CD4-positive, alpha-beta T cell (primary cell): ENCODE measurements around the gene CCDC27. TPM values are rescaled to one million over a fixed set of nuclear protein-coding genes. Genes with fewer than 3 reads are reported as not detected.

Experiments used
- ATAC-seq: fragments of 200-7000 bp; cut with Tn5 transposase; one replicate; pipeline ENCODE4 v1.10.0; 2022; ENCODE audit warnings: mild to moderate bottlenecking; ENCODE audit not compliant: poor library complexity
- CTCF ChIA-PET: fragments of 350-600 bp; sonication (Branson Sonifier 250); formaldehyde crosslinking; loops from one replicate; lab custom pipeline; 2021; ENCODE audit warnings: antibody characterized with exemption, inconsistent platforms; lab: Charles Lee
- POLR2A ChIA-PET: fragments of 350-600 bp; sonication (Branson Sonifier 250); formaldehyde crosslinking; loops from one replicate; lab custom pipeline; 2021; ENCODE audit warnings: antibody characterized with exemption, inconsistent platforms; lab: Charles Lee
- DNase-seq, 14 experiments: peaks; one replicate each; pipeline ENCODE4 v3.0.0-alpha.2; 2013 to 2020; ENCODE audit warnings: mixed read lengths in 2 of 14
- H3K27ac ChIP-seq, 2 donors: one replicate each; pipeline versions ENCODE4 v1.5.1 to v1.7.0; 2013; ENCODE audit warnings: low read length in 2 of 2, low read depth in 1 of 2, mild to moderate bottlenecking in 1 of 2
- H3K27me3 ChIP-seq, 2 experiments: 1 replicate in 1 of 2; 2 replicates in 1 of 2; pipeline versions ENCODE4 v1.6.1 to v1.7.0; 2013; ENCODE audit warnings: low read length in 2 of 2, control low read depth in 1 of 2, mild to moderate bottlenecking in 1 of 2, moderate library complexity in 1 of 2; ENCODE audit not compliant: insufficient read depth in 2 of 2, control insufficient read depth in 1 of 2
- H3K36me3 ChIP-seq: one replicate; pipeline ENCODE4 v1.6.1; 2013; ENCODE audit warnings: low read length, control low read depth; ENCODE audit not compliant: insufficient read depth
- H3K4me1 ChIP-seq: one replicate; pipeline ENCODE4 v1.6.1; 2013; ENCODE audit warnings: low read length, control low read depth; ENCODE audit not compliant: insufficient read depth
- H3K4me3 ChIP-seq: one replicate; pipeline ENCODE4 v1.5.1; 2013; ENCODE audit warnings: mild to moderate bottlenecking, low read length, moderate library complexity
- H3K9me3 ChIP-seq, 2 experiments: 1 replicate in 1 of 2; 2 replicates in 1 of 2; pipeline versions ENCODE4 v1.6.1 to v1.7.0; 2013; ENCODE audit warnings: low read length in 2 of 2, mild to moderate bottlenecking in 2 of 2, control low read depth in 1 of 2, moderate library complexity in 1 of 2; ENCODE audit not compliant: control insufficient read depth in 1 of 2, insufficient read depth in 1 of 2
- H3K27ac Mint-ChIP-seq: one replicate; pipeline ENCODE4 v1.8.0; 2020; ENCODE audit warnings: mixed read lengths
- H3K27me3 Mint-ChIP-seq: one replicate; pipeline ENCODE4 v1.8.0; 2021; ENCODE audit warnings: mixed read lengths
- H3K36me3 Mint-ChIP-seq: one replicate; pipeline ENCODE4 v1.8.0; 2021; ENCODE audit warnings: low read depth, mixed read lengths
- H3K4me1 Mint-ChIP-seq: one replicate; pipeline ENCODE4 v1.8.0; 2021; ENCODE audit warnings: low read depth, mixed read lengths
- H3K4me3 Mint-ChIP-seq: one replicate; pipeline ENCODE4 v1.8.0; 2020; ENCODE audit warnings: mild to moderate bottlenecking, mixed read lengths
- H3K9me3 Mint-ChIP-seq: one replicate; pipeline ENCODE4 v1.8.0; 2020; ENCODE audit warnings: mixed read lengths
- CTCF ChIP-seq: fragments of 200-600 bp; IDR thresholded peaks from one replicate; pipeline ENCODE4 v1.8.0; 2022; ENCODE audit warnings: antibody characterized with exemption, mild to moderate bottlenecking
- intact Hi-C, 2 experiments: fragments of 100-400 bp; cut with DNase I in 1 of 2; cut with micrococcal nuclease in 1 of 2; formaldehyde crosslinking; loops; one replicate each; pipeline versions ENCODE4 v1.15.1 to v1.9.0; 2023 to 2025; cut with DNase I, micrococcal nuclease
- total RNA-seq, 174 experiments: library from RNA in 2 of 174; stranded (reverse) in 2 of 174; gene quantifications; one replicate each; pipeline ENCODE4 v1.2.3 and lab custom pipeline; 2021 to 2026

CCDC27 gene
- total RNA-seq, 2 experiments from 2014 or later = not detected

GRCh38 chr1:3756394-3756793 is 4.1 kb downstream of the CCDC27 start:
- H3K36me3 Mint-ChIP-seq = no peaks in the 10 kb centered on the region
- Histone ChIP-seq H3K4me1 (no peaks in the 10 kb centered on the region), H3K36me3 (no peaks in the 10 kb centered on the region), H3K4me3 (no peak overlapping the region), H3K9me3 (peaks cover 0 to 13% of the 10 kb centered on the region in 2 experiments), H3K27me3 (peaks cover 9 to 20% of the 10 kb centered on the region in 2 experiments), H3K27ac (no peak overlapping the region)
- no peak overlapping the region for H3K27ac Mint-ChIP-seq
- ChIA-PET POLR2A (no interaction called here), CTCF (interaction anchor here (0.6 kb wide), 1 partner anchor 1613 kb away, joined by 3 read pairs; no protein-coding TSS in a partner anchor)
- H3K9me3 Mint-ChIP-seq = no peaks in the 10 kb centered on the region
- DNase-seq = no peak
- ATAC-seq = no peak
- H3K27me3 Mint-ChIP-seq = peaks cover 22% of the 10 kb centered on the region
- H3K4me1 Mint-ChIP-seq = no peaks in the 10 kb centered on the region
- intact Hi-C loops = no loop called here
- H3K4me3 Mint-ChIP-seq = no peak overlapping the region
- TF ChIP-seq CTCF = no peak

- ChIA-PET CTCF (no interaction called here), POLR2A (no interaction called here)
- H3K4me1 Mint-ChIP-seq = no peaks in the 10 kb centered on the region
- no peak for TF ChIP-seq CTCF
- Histone ChIP-seq H3K27ac (no peak overlapping the region), H3K36me3 (no peaks in the 10 kb centered on the region), H3K4me3 (no peak overlapping the region), H3K4me1 (no peaks in the 10 kb centered on the region), H3K9me3 (peaks cover 0 to 19% of the 10 kb centered on the region in 2 experiments), H3K27me3 (peaks cover 12 to 20% of the 10 kb centered on the region in 2 experiments)
- H3K27ac Mint-ChIP-seq = no peak overlapping the region
- no peaks in the 10 kb centered on the region for H3K9me3 Mint-ChIP-seq
- H3K36me3 Mint-ChIP-seq = no peaks in the 10 kb centered on the region
- DNase-seq = no peak
- H3K4me3 Mint-ChIP-seq = no peak overlapping the region
- intact Hi-C loops = no loop called here
- H3K27me3 Mint-ChIP-seq = peaks cover 26% of the 10 kb centered on the region
- no peak for ATAC-seq
Measured at GRCh38 chr1:3759164-3759563, 6.9 kb downstream of the CCDC27 start.

- H3K27me3 ChIP-seq = peaks cover 12 to 20% of the 10 kb centered on the region in 2 experiments
- no peaks in the 10 kb centered on the region for H3K36me3 ChIP-seq
- intact Hi-C loops = no loop called here
- H3K27ac Mint-ChIP-seq = no peak overlapping the region
- no peaks in the 10 kb centered on the region for H3K9me3 Mint-ChIP-seq
- no peak for TF ChIP-seq CTCF
- H3K9me3 ChIP-seq = peaks cover 0 to 19% of the 10 kb centered on the region in 2 experiments
- no peaks in the 10 kb centered on the region for H3K36me3 Mint-ChIP-seq
- no peak for ATAC-seq
- ChIA-PET CTCF (no interaction called here), POLR2A (no interaction called here)
- no peak for DNase-seq
- no peaks in the 10 kb centered on the region for H3K4me1 Mint-ChIP-seq
- H3K27ac ChIP-seq = no peak overlapping the region
- no peak overlapping the region for H3K4me3 ChIP-seq
- H3K27me3 Mint-ChIP-seq = peaks cover 32% of the 10 kb centered on the region
- no peaks in the 10 kb centered on the region for H3K4me1 ChIP-seq
- H3K4me3 Mint-ChIP-seq = no peak overlapping the region
Measured at GRCh38 chr1:3759796-3760195, 7.5 kb downstream of the CCDC27 start.
